H1 (cell line): ENCODE measurements around the gene USP13.

ENCODE experiments used
- BRCA1 ChIP-seq: IDR thresholded peaks from 2 replicates; pipeline ENCODE4 v1.6.1; 2012; ENCODE audit warnings: low read depth, low read length, improper control_type of control experiment
- CTCF ChIP-seq, 3 experiments: IDR thresholded peaks; 1 replicate in 2 of 3; 2 replicates in 1 of 3; pipeline versions ENCODE4 v1.5.1 to v1.6.1; 2011; ENCODE audit warnings: low read length in 3 of 3, mild to moderate bottlenecking in 3 of 3, inconsistent platforms in 2 of 3, low read depth in 1 of 3, moderate library complexity in 1 of 3; ENCODE audit not compliant: insufficient read depth in 1 of 3; ENCODE audit errors: control extremely low read depth in 1 of 3
- HDAC2 ChIP-seq, 2 experiments: fragments of 300-600 bp in 1 of 2; sonication (generic) in 1 of 2; IDR thresholded peaks; 2 replicates each; pipeline ENCODE4 v1.6.1; 2011 to 2012; ENCODE audit warnings: low read depth in 2 of 2, low read length in 2 of 2, mild to moderate bottlenecking in 2 of 2, moderate library complexity in 2 of 2, borderline replicate concordance in 1 of 2, inconsistent platforms in 1 of 2
- JUN ChIP-seq: IDR thresholded peaks from 2 replicates; pipeline ENCODE4 v1.6.1; 2011; ENCODE audit warnings: low read depth, mild to moderate bottlenecking, improper control_type of control experiment, low read length
- KDM1A ChIP-seq: fragments of 200-600, 300-600 bp; sonication (generic); IDR thresholded peaks from 2 replicates; pipeline ENCODE4 v1.7.1; 2016; ENCODE audit warnings: mild to moderate bottlenecking, low read length, borderline replicate concordance
- MAX ChIP-seq: IDR thresholded peaks from 2 replicates; pipeline ENCODE4 v1.6.1; 2012; ENCODE audit warnings: inconsistent platforms
- NRF1 ChIP-seq: IDR thresholded peaks from 2 replicates; pipeline ENCODE4 v1.6.1; 2011; ENCODE audit warnings: mild to moderate bottlenecking, low read depth, low read length, improper control_type of control experiment
- POLR2A ChIP-seq, 2 experiments: IDR thresholded peaks; 1 replicate in 1 of 2; 2 replicates in 1 of 2; pipeline ENCODE4 v1.6.1; 2011; ENCODE audit warnings: low read depth in 2 of 2, low read length in 2 of 2, mild to moderate bottlenecking in 2 of 2; ENCODE audit errors: control extremely low read depth in 1 of 2
- POLR2AphosphoS5 ChIP-seq: IDR thresholded peaks from 2 replicates; pipeline ENCODE4 v1.6.1; 2011; ENCODE audit warnings: low read depth, low read length
- RAD21 ChIP-seq, 2 experiments: IDR thresholded peaks in 1 of 2; conservative IDR thresholded peaks in 1 of 2; 2 replicates each; pipeline ENCODE4 v1.6.1; 2011; ENCODE audit warnings: low read depth in 2 of 2, low read length in 2 of 2, improper control_type of control experiment in 1 of 2, inconsistent platforms in 1 of 2, mild to moderate bottlenecking in 1 of 2, moderate library complexity in 1 of 2
- RFX5 ChIP-seq: IDR thresholded peaks from 2 replicates; pipeline ENCODE4 v1.6.1; 2011; ENCODE audit warnings: low read depth, low read length, improper control_type of control experiment, borderline replicate concordance
- USF2 ChIP-seq: IDR thresholded peaks from 2 replicates; pipeline ENCODE4 v1.6.1; 2011; ENCODE audit warnings: low read length, improper control_type of control experiment

GRCh38 chr3:179825527-179826246 lies 172.8 kb downstream of the USP13 start:
- no peak for TF ChIP-seq CTCF (IDR thresholded peaks at IDR 0.05; ENCODE audit: control extremely low read depth in 1 of 3, insufficient read depth in 1 of 3, low read depth in 1 of 3, low read length in 3 of 3)
- no peak for TF ChIP-seq JUN
- TF ChIP-seq NRF1, result no peak
- TF ChIP-seq POLR2AphosphoS5, result no peak
- TF ChIP-seq RAD21 (IDR thresholded peaks at IDR 0.05 in 1 of 2, conservative IDR thresholded peaks at IDR 0.05 in 1 of 2; ENCODE audit: low read depth in 2 of 2, low read length in 2 of 2), result no peak
- no peak for TF ChIP-seq BRCA1
- no peak for TF ChIP-seq MAX
- TF ChIP-seq POLR2A (IDR thresholded peaks at IDR 0.05; ENCODE audit: control extremely low read depth in 1 of 2, low read depth in 2 of 2, low read length in 2 of 2), result no peak
- TF ChIP-seq KDM1A, result no peak
- TF ChIP-seq RFX5, result no peak
- no peak for TF ChIP-seq HDAC2 (IDR thresholded peaks at IDR 0.05; ENCODE audit: borderline replicate concordance in 1 of 2, low read depth in 2 of 2, low read length in 2 of 2)
- TF ChIP-seq USF2, result no peak
